Measurements from ENCODE around the gene P2RY8.
"Not testable (repeated sequence)": the region's sequence is repeated elsewhere in the genome, so short reads cannot be mapped to it uniquely, and the experiment has no call there.

The P2RY8 gene, protein sequence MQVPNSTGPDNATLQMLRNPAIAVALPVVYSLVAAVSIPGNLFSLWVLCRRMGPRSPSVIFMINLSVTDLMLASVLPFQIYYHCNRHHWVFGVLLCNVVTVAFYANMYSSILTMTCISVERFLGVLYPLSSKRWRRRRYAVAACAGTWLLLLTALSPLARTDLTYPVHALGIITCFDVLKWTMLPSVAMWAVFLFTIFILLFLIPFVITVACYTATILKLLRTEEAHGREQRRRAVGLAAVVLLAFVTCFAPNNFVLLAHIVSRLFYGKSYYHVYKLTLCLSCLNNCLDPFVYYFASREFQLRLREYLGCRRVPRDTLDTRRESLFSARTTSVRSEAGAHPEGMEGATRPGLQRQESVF

DNA sequence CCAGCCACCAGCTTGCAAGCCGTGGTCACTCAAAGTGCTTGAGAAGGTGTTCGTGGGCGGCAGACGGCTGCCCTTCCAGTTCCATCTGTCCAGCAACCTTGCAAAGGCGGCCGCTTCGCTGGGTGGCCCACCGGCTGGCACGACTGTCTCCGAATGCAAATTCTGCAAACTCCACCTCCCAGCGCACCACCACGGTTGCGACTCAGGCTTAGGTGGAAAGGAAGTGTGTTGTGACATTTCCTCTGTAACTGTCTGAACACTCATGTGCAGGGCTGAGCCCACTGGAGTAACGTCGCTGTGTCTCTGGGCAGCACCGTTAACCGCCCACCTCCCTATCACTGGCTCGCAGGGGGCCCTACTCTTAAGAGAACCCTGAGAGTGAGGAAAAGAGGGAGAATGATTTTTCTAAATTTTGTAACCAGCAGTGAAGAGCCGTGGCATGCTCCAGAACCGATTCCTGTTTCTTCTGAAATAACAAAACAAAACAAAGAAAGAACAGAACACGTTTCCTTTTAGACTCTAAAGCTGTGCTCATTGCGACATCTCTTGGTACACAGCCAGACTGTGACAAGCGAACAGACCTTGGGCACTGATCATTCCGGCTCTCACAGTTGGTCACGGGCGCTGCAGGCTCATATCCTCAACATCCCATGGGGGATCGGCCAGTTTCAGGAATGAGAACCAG lies at the start of gene P2RY8:
TSS of gene P2RY8 (minus strand) at position 155 of the 685 bp plus-strand sequence. CDS start 70,627 bp downstream, outside the sequence.
- peak; percentile 11 for DNase-seq

DNA sequence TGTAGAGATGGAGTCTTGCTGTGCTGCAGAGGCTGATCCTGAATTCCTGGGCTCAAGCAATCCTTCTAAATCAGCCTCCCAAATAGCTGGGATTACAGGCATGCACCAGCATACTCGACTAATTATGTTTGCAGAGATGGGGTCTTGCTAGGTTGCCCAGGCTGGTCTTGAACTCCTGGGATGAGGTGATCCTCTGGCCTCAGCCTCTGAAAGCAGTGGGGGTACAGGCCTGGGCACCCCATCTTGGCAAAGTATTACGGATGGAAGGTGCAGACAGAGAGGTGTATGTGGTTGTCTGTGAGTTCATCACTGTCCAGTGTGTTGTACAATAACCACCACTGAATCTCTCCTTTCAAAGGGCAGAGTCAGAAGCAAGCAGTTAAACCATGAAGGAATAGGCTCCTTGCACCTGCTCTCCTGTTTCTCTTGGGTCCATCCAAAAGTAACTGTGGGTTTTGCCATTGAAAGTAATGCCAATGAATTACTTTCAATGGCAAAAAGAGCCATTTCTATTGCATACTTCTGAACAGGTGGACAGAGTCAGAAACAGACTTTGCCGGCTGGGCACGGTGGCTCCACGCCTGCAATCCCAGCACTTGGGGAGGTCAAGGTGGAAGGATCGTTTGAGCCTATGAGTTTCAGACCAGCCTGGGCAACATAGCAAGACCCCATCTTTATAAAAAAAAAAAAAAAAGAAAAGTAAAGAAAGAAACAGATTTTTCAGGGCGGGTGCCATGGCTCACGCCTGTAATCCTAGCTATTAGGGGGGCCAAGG lies 47.4 kb upstream of the P2RY8 start:
- no peak for DNase-seq

DNA sequence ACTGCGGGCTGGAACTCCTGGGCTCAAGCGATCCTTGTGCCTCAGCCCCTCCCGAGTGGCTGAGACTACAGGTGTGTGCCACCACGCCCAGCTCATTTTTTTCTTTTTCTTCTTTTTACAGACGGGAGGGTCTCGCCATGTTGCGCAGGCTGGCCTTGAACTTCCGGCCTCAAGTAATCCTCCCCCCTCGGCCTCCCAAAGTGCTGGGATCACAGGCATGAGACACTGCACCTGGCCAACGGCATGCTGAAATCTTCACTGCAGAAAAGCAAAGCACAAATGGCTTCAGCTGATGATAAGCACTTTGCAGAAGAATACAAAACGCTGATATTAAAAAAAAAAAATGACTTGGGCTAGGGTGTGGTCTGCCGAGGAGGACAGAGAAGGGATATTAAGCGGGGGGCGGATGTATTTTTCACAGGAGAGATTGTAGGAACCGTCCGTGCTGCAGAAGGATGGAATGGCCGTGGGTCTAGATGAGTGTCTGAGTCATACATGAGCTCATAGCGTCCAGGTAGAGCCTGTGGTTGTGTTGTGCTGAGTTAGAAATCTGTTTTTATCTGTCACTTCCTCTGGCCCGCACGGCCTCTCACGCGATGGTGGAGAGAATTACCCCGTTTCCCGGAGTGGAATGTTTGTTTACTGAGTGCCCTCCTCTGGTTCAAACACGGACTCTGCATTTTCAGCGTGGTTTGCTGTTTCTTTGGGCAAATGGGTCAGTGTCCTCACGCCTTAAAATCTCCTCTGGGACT lies 45.9 kb upstream of the P2RY8 start:
- peak; percentile 26 for DNase-seq

DNA sequence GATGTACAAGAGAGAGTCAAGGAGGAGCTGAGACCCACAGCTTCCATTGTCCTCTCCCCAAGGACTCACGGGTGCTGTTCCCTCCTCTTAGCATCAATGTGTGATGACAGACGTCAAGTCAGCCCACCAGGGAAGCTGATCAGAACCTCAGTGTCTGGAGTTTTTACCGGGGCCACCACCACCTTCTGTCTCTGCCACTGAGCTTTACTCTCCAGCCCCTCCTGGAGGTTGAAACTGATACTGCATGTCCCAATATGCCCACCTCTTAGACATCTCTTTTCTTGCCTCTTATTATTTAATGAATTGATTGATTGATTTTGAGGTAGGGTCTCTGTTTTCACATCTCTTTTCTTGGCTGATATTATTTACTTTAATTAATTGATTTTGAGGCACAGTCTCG lies 44.1 kb upstream of the P2RY8 start:
- DNase-seq = peak; percentile 5

DNA sequence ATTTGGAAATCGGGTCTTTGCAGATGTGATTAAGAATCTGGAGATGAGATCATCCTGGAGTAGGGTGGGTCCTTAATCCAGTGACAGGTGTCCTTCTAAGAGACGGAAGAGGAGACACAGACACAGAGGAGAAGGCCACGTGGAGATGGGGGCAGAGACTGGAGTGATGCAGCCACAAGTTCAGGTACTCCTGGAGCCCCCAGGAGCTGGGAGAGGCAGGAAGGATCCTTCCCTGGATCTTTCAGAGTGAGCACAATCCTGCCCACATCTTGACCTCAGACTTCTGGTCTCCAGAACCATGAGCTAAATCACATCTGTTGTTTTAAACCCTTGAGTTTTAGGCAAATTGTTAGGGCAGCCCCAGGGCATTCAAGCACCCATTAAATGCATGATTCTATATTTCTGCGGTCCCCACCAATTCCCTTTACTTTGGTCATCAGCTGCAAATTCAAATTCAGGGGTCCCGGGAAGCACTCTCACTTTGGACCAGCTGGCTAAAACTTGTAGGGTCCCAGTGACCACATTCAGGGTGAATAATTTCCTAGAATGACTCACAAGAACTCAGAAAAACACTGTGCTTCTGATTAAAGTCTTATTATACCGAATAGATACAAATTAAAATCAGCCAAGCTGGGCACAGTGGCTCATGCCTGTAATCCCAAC lies 41.7 kb upstream of the P2RY8 start:
- no peak for DNase-seq

DNA sequence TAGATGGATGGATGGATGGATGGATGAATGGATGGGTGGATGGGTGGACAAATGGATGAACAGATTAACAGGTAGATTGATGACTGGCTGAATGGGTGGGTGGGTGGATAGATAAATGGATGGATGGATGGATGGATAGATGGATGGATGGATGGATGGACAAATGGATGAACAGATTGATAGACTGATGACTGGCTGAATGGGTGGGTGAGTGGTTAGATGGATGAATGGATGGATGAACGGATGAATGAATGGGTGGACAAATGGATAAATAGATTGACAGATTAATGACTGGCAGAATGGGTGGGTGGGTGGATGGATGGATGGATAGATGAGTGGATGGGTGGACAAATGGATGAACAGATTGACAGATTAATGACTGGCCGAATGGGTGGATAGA lies 40.9 kb upstream of the P2RY8 start:
- DNase-seq = no peak

DNA sequence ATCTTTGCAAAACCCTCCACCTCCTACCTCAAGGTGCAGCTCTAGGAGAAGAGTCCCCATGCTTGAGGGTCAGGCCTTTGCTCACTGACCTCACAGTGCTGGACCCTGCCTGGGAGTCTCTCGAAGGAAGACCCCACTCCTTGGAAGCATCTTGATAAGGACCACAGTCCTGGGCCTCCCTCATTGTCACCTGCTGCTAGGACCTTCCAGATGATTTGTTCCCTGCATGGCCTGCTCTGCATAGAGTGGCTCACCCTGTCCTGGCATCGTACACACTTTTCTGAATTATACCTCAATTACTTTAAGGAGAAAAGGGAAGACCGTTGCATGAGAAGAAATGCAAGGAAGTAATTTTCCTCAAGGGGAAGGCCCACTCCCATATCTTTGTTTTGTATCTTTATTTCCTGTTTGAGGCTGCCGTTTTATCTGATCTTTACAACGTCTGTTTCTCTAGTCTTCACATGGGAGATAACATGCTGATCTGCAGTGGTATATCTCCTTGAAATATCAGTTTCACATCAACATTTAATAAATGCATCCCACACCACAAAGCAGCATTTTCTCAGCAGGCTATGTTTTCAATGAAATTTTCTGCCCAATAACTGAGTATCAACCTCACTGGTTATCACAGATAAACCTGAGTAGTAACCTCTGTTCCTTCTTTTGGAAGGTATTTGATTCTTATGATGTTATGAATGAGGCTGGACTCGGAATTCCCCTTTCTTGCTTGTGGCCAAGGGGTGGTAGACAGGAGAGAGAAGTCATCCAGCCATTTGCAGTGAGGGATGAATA lies 39.4 kb upstream of the P2RY8 start:
- DNase-seq = no peak

DNA sequence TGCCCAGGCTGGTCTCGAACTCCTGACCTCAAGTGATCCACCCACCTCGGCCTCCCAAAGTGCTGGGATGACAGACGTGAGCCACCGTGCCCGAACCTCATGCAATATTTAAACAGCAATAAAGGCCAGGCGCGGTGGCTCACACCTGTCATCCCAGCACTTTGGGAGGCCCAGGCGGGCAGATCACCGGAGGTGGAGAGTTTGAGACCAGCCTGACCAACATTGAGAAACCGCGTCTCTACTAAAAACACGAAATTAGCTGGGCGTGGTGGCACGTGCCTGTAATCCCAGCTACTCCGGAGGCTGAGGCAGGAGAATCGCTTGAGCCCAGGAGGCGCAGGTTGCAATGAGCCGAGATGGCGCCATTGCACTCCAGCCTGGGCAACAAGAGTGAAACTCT lies 37.2 kb upstream of the P2RY8 start:
- DNase-seq = not testable (repeated sequence)

DNA sequence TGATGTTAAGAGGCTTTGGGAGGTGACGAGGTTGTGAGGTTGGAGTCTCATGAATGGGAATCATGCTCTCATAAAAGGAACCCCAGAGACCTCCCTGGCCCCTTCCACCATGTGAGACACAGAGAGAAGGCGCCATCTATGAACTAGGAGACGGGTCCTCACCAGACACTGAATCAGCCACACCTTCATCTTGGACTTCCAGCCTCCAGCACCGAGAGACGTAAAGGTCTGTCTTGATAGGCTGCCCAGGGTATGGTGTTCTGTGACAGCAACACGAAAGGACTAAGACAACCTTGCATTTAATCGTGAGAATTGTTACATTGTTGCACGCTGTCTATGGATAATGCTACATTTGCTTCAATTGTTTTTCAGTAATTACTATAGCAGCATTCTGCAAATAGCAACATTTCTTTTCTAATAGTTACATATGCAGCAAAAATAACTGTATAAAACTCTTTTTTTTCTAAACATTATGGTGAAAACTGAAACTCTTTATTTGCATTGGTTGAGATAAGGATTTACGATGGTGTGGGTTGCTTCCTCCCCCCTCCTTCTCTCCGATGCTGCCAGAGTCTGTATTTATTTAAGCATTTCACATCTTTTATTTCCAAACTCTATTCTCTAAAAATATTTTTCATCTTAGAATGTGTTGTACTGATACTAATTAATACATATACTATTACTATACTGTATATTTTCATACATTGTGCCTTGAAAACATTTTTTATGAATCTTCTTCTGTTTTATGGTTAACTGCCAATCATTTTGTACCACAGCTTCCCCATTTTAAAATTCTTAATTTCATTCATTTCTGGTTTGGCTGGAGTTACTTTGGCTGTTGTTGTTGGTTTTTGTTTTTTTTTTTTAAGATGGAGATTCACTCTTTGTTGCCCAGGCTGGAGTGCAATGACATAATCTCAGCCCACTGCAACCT lies 28.0 kb upstream of the P2RY8 start:
- DNase-seq = no peak

DNA sequence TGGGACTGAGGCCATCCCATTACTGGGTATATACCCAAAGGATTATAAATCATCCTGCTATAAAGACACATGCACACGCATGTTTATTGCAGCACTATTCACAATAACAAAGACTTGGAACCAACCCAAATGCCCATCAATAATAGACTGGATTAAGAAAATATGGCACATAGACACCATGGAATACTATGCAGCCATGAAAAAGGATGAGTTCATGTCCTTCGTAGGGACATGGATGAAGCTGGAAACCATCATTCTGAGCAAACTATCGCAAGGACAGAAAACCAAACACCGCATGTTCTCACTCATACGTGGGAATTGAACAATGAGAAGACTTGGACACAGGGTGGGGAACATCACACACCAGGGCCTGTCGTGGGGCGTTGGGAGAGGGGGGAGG lies 27.1 kb upstream of the P2RY8 start:
- not testable (repeated sequence) for DNase-seq

DNA sequence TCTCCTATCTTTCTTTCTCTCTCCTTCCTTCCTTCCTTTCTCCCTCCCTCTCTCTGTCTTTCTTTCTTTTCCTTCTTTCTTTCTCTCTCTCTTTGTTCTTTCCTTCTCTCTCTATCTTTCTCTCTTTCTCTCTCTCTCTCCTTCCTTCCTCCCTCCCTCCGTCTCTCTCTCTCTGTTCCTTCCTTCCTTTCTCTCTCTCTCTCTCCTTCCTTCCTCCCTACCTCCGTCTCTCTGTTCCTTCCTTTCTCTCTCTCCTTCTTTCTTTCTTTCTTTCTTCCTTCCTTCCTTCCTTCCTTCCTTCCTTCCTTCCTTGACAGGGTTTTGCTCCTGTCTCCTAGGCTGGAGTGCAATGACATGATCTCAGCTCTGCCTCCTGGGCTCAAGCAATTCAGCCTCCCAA lies 24.2 kb upstream of the P2RY8 start:
- DNase-seq = no peak

DNA sequence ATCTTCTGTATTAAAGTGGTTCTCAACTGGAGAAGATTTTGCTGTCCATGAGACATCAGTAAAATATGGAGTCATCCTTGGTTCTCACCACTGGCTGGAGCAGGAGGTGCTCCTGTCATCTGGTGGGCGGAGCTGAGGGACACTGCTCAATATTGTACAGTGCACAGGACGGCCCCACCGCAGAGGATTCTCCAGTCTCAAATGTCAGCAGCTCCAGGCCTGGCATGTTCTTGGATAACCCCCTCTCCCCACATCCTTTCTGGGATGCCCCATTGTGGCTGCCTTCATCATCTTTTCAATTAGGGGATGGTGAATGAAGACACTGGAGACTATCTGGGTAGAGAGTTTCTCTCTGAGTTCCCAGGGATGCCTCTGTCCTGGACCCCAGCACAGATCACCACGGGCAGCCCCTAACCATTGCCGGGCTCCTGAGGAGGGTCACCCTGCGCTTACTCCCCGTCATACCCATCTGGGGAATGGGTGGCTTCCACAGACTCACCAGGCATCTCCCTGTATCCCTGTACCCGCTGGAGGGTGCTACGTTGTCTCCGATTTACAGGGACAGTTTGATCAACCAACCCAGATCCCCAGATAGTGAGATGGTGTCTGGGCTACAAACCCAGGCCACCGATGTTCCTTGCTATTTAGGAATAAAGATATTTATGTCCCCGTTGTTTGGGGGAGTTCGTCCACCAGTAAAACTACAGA lies 21.9 kb upstream of the P2RY8 start:
- DNase-seq = no peak

DNA sequence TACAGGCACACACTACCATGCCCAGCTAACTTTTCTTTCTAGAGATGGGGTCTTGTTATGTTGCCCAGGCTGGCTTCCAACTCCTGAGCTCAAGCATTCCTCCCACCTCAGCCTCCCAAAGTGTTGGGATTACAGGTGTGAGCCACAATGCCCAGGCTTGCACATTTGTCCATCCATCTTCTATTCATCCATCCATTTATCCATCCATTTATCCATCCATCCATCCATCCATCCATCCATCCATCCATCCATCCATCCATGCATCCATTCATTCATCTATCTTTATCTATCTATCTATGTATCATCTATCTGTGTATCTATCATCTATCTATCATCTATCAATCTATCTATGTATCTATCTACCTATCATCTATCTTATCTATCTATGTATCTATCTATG lies 20.5 kb upstream of the P2RY8 start:
- DNase-seq = not testable (repeated sequence)

DNA sequence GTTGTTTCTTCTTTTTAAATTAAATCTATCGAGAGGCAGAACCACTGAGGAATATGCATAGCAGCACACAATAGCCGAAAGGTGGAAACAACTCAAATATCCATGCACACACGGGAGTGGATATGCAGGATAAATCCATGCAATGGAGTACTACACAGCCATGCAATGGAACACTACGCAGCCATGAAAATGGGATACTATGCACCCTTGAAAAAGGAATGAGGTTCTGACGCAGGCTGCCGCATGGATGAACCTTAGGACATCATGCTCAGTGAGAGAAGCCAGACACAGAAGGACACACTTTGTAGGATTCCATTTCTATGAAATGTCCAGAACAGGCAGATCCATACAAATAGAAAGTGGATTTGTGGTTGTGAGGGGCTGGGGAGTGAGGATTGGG lies 18.4 kb upstream of the P2RY8 start:
- DNase-seq = no peak

DNA sequence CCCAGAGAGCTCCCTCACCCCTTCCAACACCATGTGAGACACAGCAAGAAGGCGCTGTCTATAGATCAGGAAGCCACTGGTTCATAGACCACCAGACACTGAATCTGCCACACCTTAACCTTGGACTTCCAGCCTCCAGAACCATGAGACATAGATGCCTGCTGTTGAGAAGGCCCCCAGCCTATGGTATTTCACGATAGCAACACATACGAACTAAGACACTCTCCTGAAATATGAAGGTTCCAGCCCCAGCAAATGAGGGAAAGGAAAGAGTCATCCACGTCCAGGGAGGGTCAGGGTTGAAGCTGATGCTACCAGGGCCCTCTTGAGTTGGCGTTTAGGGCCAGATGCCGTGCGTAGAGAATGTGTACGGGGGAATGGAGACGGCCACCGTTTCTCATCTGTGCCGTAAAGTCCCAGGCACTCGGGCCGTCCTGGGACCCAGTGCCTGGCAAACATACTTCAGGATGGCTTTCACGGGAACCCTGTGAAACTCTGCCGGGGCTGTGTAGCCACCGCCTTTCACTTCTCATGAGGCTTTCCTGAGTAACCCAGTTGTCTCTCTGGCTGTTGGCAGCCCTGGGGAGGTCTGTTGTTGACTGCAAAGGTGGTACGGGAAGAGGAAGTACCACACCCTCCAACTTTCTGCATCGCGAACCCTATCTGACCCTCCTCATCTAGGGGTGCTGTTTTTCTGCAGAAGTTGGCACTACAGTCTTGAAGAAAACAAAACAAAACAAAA lies 17.7 kb upstream of the P2RY8 start:
- no peak for DNase-seq

DNA sequence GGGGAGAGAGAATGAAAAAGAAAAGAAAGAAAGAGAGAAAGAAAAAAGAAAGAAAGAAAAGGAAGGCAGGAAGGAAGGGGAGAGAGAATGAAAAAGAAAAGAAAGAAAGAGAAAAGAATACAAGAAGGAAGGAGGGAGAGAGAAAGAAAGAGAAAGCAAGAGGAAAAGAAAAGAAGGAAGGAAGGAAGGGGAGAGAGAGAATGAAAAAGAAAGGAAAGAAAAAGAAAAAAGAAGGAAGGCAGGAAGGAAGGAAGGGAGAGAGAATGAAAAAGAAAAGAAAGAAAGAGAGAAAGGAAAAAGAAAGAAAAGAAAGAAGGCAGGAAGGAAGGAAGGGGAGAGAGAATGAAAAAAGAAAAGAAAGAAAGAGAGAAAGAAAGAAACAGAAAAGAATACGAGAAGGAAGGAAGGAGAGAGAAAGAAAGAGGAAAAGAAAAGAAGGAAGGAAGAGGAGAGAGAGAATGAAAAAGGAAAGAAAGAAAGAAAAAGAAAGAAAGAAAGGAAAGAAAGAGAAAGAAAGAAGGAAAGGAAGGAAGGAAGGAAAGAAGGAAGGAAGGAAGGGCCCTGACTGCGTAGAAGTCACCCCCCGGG lies 15.1 kb upstream of the P2RY8 start:
- DNase-seq = no peak

DNA sequence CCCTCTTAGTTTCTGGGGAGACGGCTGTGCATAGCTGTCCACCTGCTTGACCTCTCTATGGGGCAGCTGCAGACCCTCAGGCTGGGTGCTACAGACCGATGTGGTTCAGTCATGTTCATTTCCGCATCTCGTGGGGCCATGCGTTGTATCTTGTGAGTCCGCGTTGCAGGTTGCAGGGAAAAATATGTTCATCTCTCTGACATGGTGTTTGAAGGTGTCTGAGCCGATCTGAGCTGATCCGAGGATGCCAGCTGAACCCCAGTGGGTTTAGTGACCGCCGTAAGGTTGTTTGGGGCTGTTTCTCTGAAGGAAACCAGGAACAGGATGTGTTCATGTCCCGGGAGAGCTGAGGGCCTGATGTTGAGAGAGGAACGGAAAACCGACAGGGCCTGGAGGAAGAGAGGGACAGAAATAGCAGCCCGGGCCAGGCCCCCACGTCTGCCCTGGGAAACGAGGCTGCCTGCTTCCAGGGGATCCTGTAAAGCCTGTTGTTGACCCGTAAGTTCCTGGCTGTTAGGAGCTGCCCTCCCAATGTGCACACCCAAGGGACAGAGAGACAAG lies 9.8 kb upstream of the P2RY8 start:
- DNase-seq = no peak

DNA sequence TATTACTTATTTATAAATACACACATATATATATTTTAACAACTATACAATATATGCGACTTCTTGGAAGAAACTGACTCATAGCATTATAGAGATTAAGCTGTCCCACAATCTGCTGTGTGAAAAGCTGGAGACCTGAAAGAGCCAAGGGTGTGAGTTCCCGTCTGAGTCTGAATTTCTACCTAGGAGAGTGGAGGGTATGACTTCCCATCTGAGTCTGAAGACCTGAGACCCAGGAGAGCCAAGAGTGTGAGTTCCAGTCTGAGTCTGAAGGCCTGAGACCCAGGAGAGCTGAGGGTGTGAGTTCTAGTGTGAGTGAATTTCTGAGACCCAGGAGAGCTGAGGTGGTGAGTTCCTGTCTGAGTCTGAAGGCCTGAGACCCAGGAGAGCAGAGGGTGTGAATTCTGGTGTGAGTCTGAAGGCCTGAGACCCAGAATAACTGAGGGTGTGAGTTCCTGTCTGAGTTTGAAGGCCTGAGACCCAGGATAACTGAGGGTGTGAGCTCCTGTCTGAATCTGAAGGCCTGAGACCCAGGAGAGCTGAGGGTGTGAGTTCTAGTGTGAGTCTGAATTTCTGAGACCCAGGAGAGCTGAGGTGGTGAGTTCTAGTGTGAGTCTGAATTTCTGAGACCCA lies 8.9 kb upstream of the P2RY8 start:
- DNase-seq = no peak
